HepG2 (cell line): ENCODE measurements around the gene MBIP. TPM values are rescaled to one million over a fixed set of nuclear protein-coding genes. Genes with fewer than 3 reads are reported as not detected.

Experiments used
- ADNP ChIP-seq: sonication (generic); formaldehyde crosslinking; IDR thresholded peaks from 2 replicates; pipeline ENCODE4 v1.4.0; 2020; ENCODE audit warnings: missing genetic modification reagents
- GABPA ChIP-seq, 2 experiments: IDR thresholded peaks; 2 replicates each; pipeline ENCODE4 v1.6.1; 2011 to 2016; ENCODE audit warnings: low read depth in 2 of 2, low read length in 1 of 2, missing biosample characterization in 1 of 2, missing genetic modification characterization in 1 of 2
- ISL2 ChIP-seq: sonication (generic); formaldehyde crosslinking; IDR thresholded peaks from 2 replicates; pipeline ENCODE4 v1.5.0; 2020; ENCODE audit warnings: missing genetic modification reagents
- NBN ChIP-seq: fragments of 450-650 bp; conservative IDR thresholded peaks from 2 replicates; pipeline ENCODE4 v1.6.1; 2017
- NR2C2 ChIP-seq: sonication (generic); formaldehyde crosslinking; IDR thresholded peaks from 2 replicates; pipeline ENCODE4 v1.4.0; 2020; ENCODE audit warnings: missing genetic modification reagents, mild to moderate bottlenecking, moderate library complexity, borderline replicate concordance
- RFX3 ChIP-seq: IDR thresholded peaks from 2 replicates; pipeline ENCODE4 v1.6.1; 2016; ENCODE audit warnings: missing biosample characterization, missing genetic modification reagents
- TP53 ChIP-seq: sonication (generic); formaldehyde crosslinking; conservative IDR thresholded peaks from 2 replicates; pipeline ENCODE4 v1.4.0; 2020; ENCODE audit warnings: missing genetic modification reagents
- ZBTB1 ChIP-seq: sonication (generic); formaldehyde crosslinking; IDR thresholded peaks from 2 replicates; pipeline ENCODE4 v1.4.0; 2020; ENCODE audit warnings: missing genetic modification reagents, borderline replicate concordance
- ZBTB14 ChIP-seq: sonication (generic); formaldehyde crosslinking; IDR thresholded peaks from 2 replicates; pipeline ENCODE4 v1.4.0; 2020; ENCODE audit warnings: missing genetic modification reagents
- ZBTB40 ChIP-seq, 2 experiments: fragments of 450-650 bp in 1 of 2; sonication (generic) in 1 of 2; formaldehyde crosslinking in 1 of 2; IDR thresholded peaks; 2 replicates each; pipeline versions ENCODE4 v1.6.1 to v1.8.0; 2016 to 2022; ENCODE audit warnings: antibody characterized with exemption in 1 of 2, mild to moderate bottlenecking in 1 of 2, missing genetic modification reagents in 1 of 2
- ZNF383 ChIP-seq: sonication (generic); formaldehyde crosslinking; IDR thresholded peaks from 2 replicates; pipeline ENCODE4 v1.4.0; 2020; ENCODE audit warnings: missing genetic modification reagents, mild to moderate bottlenecking, borderline replicate concordance
- ZNF674 ChIP-seq: sonication (generic); formaldehyde crosslinking; IDR thresholded peaks from 2 replicates; pipeline ENCODE4 v1.5.0; 2020; ENCODE audit warnings: low read depth, mild to moderate bottlenecking, missing genetic modification reagents
- ZNF713 ChIP-seq: sonication (generic); formaldehyde crosslinking; IDR thresholded peaks from 2 replicates; pipeline ENCODE4 v1.4.0; 2020; ENCODE audit warnings: mild to moderate bottlenecking, missing genetic modification reagents
- polyA plus RNA-seq, 8 experiments: library from polyadenylated mRNA; depleted of rRNA in 3 of 8; stranded (reverse) in 7 of 8; unstranded in 1 of 8; fragments of >200 nt; fragmentation: Illumina TruSeq in 4 of 8; extraction: Trizol in 4 of 8; gene quantifications; 2 replicates each; pipeline versions ENCODE4 v1.2.1 to v1.2.3, GENCODE V29; 2011 to 2016; ENCODE audit warnings: low read depth in 4 of 8, missing spikeins in 1 of 8, mixed read lengths in 1 of 8; ENCODE audit not compliant: insufficient read depth in 1 of 8
- total RNA-seq, 5 experiments: library from RNA; depleted of rRNA; stranded (reverse); fragments of >200 nt; fragmentation: Illumina TruSeq; extraction: Trizol; gene quantifications; 2 replicates each; pipeline ENCODE4 v1.2.3, GENCODE V29; 2016; ENCODE audit warnings: low read depth in 1 of 5

The MBIP gene
- total and polyA plus RNA-seq, 2 of the 13 experiments (the other 11 are each of a cell fraction or from before 2014, with no cell fraction given): 48.1 to 48.6 TPM

- TF ChIP-seq ZBTB14: no peak
- no peak for TF ChIP-seq GABPA (IDR thresholded peaks at IDR 0.05; ENCODE audit: low read depth, low read length)
- TF ChIP-seq GABPA (CRISPR knock-in tag; IDR thresholded peaks at IDR 0.05; ENCODE audit: low read depth): no peak; the same call in 1 of the 2 replicates
- TF ChIP-seq NR2C2 (CRISPR knock-in tag): no peak
- TF ChIP-seq NBN: no peak
- TF ChIP-seq RFX3: no peak
- TF ChIP-seq ZNF674 (CRISPR knock-in tag): no peak
- TF ChIP-seq ZNF383 (CRISPR knock-in tag): no peak; the same call in 1 of the 2 replicates
- TF ChIP-seq ZBTB40 (IDR thresholded peaks at IDR 0.05): no peak
- no peak for TF ChIP-seq ZBTB40 (CRISPR knock-in tag; IDR thresholded peaks at IDR 0.05)
- no peak; the same call in 1 of the 2 replicates for TF ChIP-seq ISL2 (CRISPR knock-in tag)
- TF ChIP-seq TP53 (CRISPR knock-in tag): no peak
- no peak for TF ChIP-seq ADNP (CRISPR knock-in tag)
- no peak for TF ChIP-seq ZNF713
- TF ChIP-seq ZBTB1 (CRISPR knock-in tag): no peak
Measured at GRCh38 chr14:36320897-36321381, 502 bp upstream of the MBIP start (continued).
